HG02610 (cell line): ENCODE data around the gene DHX9.

ENCODE experiments used
- ATAC-seq: cut with Tn5 transposase; IDR thresholded peaks from one replicate; pipeline ENCODE4 v1.9.1; 2021; ENCODE audit warnings: mild to moderate bottlenecking, moderate library complexity; ENCODE audit not compliant: unreplicated experiment

The DHX9 gene

GRCh38 chr1:182839209-182840066 lies at the start of gene DHX9:
TSS of gene DHX9 (plus strand) at chr1:182839347. CDS start at chr1:182842567, 3,220 bp downstream.
- peak; percentile 80 for ATAC-seq

GRCh38 chr1:182791281-182792179 lies 47.6 kb upstream of the DHX9 start:
- no peak for ATAC-seq

- ATAC-seq: no peak
Measured at GRCh38 chr1:182794091-182794490, 45.1 kb upstream of the DHX9 start.

- no peak for ATAC-seq
Measured at GRCh38 chr1:182794676-182795201, 44.4 kb upstream of the DHX9 start.

GRCh38 chr1:182795563-182796228 lies 43.5 kb upstream of the DHX9 start:
- no peak for ATAC-seq

GRCh38 chr1:182802006-182802803 lies 36.9 kb upstream of the DHX9 start:
- ATAC-seq: no peak

- no peak for ATAC-seq
Measured at GRCh38 chr1:182803846-182804245, 35.3 kb upstream of the DHX9 start.

- no peak for ATAC-seq
Measured at GRCh38 chr1:182806015-182806678, 33.0 kb upstream of the DHX9 start.

GRCh38 chr1:182807907-182808306 lies 31.2 kb upstream of the DHX9 start:
- no peak for ATAC-seq

- no peak for ATAC-seq
Measured at GRCh38 chr1:182809414-182809957, 29.7 kb upstream of the DHX9 start.

- no peak for ATAC-seq
Measured at GRCh38 chr1:182811975-182812722, 27.0 kb upstream of the DHX9 start.

- ATAC-seq: no peak
Measured at GRCh38 chr1:182816863-182817262, 22.3 kb upstream of the DHX9 start.

- no peak for ATAC-seq
Measured at GRCh38 chr1:182817802-182818201, 21.3 kb upstream of the DHX9 start.

- no peak for ATAC-seq
Measured at GRCh38 chr1:182823220-182823619, 15.9 kb upstream of the DHX9 start.

- no peak for ATAC-seq
Measured at GRCh38 chr1:182826892-182827291, 12.3 kb upstream of the DHX9 start.

GRCh38 chr1:182829285-182829932 lies 9.7 kb upstream of the DHX9 start:
- no peak for ATAC-seq

- ATAC-seq: no peak
Measured at GRCh38 chr1:182833271-182833670, 5.9 kb upstream of the DHX9 start.

- ATAC-seq: no peak
Measured at GRCh38 chr1:182834326-182834725, 4.8 kb upstream of the DHX9 start.
